Kidney glomerular epithelial cell (primary cell): ENCODE results near the gene ADAMTS17.

ENCODE experiments used
- DNase-seq: peaks from one replicate; lab custom pipeline; 2025; lab: John Stamatoyannopoulos, UW

ADAMTS17 gene

GRCh38 chr15:100199711-100200286, 142.0 kb downstream of the ADAMTS17 start:
- no peak for DNase-seq

DNA sequence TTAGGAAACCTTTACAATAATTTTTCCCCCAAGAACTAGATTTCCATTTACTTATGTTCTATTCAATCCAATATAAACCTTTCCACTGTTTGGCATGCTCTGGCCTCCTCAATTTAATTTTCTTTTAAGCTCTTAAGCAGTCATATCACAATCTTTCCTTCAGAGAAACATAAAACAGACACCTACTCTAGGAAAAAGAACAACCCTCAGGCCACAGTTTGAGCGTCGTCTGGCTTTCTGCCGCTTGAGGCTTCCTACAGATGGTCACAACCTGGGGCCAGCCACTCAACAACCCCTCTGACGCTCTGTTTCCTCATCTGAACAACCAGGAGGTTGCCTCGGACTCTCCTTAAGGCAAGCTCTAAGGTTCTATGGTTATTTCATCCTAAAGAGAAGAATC, 143.3 kb downstream of the ADAMTS17 start:
- DNase-seq, result no peak

GRCh38 chr15:100196326-100197058, 145.3 kb downstream of the ADAMTS17 start:
- no peak for DNase-seq

DNA sequence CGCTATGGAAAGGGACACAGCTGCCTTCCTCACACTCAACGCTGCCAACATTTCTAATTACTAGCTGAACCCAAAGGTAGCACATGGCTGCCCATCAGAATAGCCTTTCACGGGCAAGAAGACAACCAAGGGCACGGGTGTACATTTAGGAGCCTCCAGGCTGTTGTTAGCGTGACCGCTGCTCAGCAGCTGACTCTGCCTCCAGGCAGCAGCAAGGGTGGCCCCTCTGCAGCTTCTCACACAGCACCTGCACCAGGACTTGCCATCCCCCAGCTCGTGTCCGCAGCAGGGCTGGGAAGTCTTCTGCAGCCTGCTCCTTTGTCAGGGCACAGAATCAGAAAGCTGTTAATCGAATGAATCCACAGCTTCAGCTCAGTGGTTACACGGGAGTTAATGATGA, 146.8 kb downstream of the ADAMTS17 start:
- no peak for DNase-seq

DNA sequence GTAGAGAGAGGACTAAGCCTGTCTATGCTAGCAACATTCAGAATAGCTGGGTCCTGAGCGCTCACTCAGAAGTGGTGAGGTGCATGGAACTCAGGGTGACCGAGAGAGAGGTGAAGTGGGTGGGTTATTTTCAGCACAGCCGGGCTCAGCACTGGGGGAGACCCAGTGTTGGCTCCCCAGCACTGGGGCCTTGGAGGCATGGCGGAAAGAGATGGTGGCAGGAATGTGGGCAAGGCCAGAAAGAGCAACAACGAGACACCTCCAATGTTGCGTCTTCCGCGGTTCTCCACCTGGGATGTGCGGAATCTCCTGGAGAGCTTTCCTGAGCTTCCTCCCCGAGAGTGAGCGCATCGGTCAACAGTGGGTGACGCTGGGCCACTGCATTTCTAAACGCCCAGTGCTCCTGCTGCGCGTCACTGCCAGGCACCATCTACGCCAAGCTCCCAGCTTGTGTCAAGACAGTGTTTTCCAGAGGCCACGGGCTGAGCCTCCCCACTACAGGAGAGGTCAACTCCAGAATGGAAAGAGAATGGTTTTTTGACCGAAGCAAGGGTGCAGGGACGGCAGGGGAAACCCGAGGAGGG, 148.4 kb downstream of the ADAMTS17 start:
- no peak for DNase-seq

DNA sequence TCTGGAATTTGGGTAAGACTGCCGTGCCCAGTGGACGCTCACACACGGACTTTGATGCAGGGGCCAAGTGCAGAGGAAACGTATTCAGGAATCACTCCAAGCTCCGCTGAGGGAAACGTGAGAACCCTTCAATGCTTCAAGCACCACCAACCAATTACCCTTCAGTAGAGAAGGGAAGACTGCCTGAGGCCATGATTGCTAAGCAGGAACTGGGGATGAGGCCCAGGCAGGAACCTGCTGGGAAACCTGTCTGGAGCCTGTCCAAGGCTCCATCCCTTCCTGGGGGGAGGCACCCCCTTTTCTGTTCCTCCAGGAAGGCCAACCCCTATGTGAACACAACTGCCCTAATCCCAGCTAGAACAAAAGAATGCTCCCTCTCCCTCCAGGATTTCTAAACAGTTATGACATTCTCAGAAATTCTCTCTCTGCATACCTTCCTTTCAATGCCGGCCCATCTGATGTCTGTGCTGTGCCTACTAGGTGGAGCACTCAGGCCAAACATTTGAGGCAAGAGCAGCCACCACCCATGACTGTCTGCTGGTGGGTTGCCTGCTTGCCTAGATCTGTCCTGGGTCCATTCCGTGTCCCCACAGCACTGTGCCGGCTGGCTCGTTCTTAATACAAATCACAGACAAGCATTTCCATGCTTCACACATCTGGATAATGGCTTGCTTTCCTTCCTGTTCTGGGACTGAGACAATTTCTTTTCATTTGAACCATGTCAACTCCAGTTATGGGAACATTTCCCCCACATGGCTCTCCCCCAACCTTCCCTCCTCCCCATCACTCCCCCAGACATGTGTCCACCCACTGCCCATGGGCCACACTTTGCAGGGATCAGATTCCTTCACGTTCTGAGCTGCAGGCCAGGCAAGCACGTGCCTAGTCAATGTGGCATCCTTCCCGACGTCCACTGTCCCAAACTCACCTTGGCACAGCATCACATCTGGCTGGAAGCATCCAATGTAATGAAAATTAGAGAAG, 149.4 kb downstream of the ADAMTS17 start:
- DNase-seq, result no peak

DNA sequence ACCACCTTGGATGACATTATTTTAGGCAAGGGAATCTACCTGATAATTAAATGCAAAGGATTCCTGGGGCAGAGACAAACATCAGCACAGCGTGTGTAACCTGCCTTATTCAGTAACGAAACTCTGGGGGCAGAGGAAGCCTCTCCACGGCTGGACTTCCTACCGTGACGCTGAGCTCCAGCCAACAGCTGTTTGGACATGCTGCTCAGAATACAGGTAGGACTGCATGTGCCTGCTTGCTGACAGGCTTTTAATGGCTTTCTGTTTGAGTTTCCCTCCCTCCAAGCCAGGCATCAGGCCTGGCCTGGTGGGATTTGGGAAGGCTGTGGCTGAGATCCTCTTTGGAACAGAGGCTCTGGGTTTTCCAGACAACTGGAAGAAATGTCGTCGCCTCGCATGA, 150.6 kb downstream of the ADAMTS17 start:
- DNase-seq, result no peak

DNA sequence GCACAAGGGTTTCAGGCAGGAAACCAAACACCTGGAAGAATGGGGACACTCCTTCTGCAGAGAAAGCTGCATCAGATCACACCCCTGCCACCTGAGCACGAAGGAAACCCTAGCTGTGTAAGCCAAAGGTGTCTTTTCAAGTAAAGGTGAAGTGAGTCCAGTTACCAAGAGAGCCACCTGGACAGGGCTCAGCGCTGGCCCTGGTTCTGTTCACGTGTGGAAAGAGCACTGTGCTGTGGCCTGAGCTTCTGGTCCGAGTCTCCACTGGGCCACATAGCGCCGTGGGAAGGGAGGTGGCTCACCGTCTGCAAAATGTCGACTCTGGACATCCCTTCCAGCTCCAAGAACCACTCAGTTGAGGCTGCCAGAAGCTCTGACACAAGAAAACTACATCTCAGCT, 151.1 kb downstream of the ADAMTS17 start:
- DNase-seq, result no peak

DNA sequence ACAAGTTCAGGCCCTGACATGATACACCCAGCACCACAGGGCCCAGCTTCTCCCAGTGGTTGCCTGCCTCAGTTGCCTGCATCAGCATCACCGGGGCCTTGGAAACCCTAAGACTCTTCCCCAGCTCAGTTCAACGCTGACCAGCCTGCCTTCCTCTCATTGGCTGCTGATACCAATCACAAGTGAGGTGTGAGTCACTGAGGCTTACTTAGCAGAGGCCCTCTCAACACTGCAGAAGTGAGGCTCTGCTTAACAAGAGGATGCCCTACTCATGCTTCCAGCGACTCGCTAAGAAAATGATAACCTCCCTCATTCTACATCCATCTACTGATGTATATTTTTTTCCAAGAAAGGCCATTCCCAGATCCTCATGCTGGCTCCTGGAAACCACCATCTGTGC, 151.9 kb downstream of the ADAMTS17 start:
- DNase-seq, result no peak

- no peak for DNase-seq
These were observed 152.5 kb downstream of the ADAMTS17 start for GRCh38 chr15:100189319-100189718.

DNA sequence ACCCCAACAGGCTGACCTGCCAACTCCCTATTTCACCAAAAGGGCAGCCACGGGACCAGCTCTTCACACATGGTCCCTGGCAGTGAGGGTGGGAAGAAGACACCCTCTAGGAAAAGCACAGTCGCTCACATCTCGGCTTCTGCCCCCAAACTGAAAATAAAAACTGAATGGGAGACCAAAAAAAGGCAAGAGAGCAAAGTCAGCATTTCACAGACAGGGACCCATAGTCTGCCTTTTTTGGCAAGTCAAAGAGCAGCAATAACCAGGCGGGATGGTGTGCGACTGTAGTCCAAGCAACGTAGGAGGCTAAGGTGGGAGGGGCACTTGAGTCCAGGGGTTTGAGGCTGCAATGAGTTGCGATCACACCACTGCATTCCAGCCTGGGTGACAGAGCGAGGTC, 154.1 kb downstream of the ADAMTS17 start:
- no peak for DNase-seq

- no peak for DNase-seq
These were observed 154.8 kb downstream of the ADAMTS17 start for GRCh38 chr15:100186960-100187359.

DNA sequence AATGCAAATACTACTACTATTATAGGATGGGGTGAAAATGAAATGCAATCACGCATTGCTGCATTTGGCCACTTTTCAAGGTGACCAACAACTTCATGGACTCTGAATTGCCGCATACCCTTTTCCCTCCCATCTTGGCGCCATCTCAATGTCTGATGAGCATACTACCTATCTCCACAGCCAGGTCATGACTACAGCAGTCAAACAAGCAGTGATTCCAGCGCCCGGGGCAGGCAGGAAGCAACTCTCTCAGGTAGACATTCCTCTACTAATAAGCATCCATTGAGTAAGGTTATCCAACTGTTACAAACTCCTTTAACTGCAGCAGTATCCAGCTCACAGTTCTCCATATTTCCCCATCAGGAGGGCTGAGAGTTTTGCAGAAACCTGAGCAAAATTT, 155.4 kb downstream of the ADAMTS17 start:
- DNase-seq, result no peak

GRCh38 chr15:100183921-100184495, 157.8 kb downstream of the ADAMTS17 start:
- no peak for DNase-seq

GRCh38 chr15:100180921-100181320, 160.9 kb downstream of the ADAMTS17 start:
- DNase-seq, result no peak

DNA sequence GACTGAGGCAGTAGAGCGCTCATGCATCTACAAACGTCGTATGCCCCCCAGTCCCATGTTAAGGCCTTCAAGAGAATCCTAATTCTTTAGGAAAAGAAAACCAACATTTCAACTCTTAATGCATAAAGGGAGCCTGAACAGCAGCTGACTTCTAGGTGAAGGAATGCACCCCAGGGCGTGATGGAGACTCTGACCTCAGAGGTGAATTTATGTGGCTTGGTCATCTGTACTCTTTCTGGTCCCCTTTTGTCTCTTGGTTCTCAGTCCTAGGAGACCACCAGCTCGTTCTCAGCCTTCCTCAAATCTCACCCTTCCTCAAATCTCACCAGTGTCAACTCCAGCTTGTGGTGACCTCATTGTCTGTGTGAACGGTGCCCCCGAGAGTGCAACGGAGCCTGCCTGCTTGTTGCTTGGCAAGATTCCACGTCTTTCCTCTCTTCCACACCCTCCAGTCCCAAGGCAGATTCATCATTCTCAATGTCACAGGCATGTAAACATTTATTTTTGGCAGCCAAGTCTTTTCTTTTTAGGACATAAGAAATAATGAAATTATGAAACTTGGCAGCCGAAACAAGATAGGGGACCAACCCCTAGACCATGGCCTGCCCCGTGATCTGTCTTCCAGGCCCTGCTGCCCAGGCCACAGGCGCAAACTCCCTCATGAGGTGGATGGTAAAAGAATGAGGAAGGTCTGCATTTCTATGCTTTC, 166.2 kb downstream of the ADAMTS17 start:
- no peak for DNase-seq

DNA sequence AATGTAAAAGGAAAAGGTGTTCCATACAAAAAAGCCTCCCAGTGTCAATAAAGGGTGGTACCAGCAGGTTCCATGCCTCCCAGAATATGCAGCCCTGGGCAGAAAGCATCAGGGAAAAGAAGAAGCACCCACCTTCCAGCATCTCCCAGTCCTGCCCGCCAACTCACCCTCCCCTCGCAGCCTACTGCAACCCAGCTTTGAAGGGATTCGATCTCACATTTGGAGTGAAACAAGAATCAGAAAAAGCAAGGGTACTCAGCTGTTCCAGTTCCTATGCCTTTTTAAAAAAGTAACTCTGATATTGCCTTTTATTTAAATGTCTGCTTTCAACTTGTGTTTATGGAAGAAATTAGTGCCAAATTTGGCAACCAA, 166.9 kb downstream of the ADAMTS17 start:
- no peak for DNase-seq

DNA sequence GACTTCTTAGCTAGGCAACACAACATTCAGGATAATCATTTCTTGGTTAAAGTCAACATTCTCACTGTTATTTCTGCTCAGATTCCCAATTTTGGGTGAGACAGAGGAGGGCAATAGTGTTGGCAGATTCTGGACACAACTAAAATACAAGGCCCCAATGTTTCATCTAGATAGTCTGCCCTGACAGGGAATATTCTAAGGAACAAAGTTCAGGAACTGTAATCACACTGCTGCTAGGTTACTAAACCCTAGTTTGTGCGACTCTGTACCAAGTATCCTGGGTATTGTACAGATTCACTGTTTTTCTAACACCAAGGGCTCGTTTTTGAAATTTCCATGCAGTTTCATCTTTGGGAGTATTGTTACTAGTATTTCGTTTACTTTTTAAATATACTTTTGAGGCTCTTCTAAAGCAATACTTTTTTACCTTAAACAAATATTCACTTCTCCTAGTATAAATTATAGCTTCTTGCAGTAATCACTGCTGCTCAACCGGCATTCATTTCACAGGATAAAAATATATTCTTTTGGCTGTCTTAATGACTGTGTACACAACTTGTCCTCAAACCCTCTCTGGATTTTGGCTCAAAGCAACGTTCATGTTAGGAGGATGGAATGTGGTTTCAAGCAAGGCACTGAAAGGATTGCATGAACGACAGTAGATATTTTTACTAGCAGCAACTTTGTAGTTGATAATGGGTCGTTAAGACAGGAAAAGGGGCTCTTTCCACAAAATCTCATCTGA, 167.4 kb downstream of the ADAMTS17 start:
- DNase-seq, result no peak

- DNase-seq, result no peak
These were observed 169.3 kb downstream of the ADAMTS17 start for GRCh38 chr15:100172356-100173024.

DNA sequence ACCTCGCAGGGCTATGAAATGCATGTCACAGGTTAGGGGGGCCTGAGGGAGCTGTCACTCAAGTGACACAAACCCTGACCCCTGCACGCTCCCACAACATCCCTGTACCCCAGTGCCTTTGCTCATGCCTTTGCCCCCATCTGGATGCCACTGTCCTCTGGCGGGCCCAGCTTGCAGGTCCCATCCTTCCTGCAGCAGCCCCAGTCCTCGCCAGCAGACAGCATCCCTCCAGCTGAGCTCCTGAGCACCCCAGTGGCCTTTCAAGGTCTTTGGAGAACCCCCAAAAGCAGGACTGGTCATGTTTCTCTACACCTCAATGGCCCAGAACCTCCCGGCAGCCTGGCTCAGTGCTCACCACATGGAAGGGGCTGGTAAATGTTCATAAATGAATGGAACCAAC, 170.4 kb downstream of the ADAMTS17 start:
- no peak for DNase-seq
